Endothelial cell of umbilical vein (primary cell): ENCODE measurements around the gene CATSPERD. TPM values are rescaled to one million over a fixed set of nuclear protein-coding genes. Genes with fewer than 3 reads are reported as not detected.
A peak's percentile ranks its signal among the peaks of the same experiment; 100 is the strongest.

Source experiments
- BruUV-seq: library from RNA; stranded (reverse); fragments of 400-500 nt; replicated peaks from 2 replicates; lab custom pipeline; 2021; lab: Mats Ljungman, UMichigan
- CTCF ChIA-PET: fragments of 300-600, 350-600 bp; sonication (Branson Sonifier 250); formaldehyde crosslinking; loops from one replicate; lab custom pipeline; 2021; ENCODE audit warnings: antibody characterized with exemption, inconsistent platforms; lab: Charles Lee
- POLR2A ChIA-PET: fragments of 300-600, 350-600 bp; sonication (Branson Sonifier 250); formaldehyde crosslinking; loops from one replicate; lab custom pipeline; 2021; ENCODE audit warnings: antibody characterized with exemption, inconsistent platforms; lab: Charles Lee
- DNase-seq: peaks from one replicate; pipeline ENCODE4 v3.0.0-alpha.2; 2011; ENCODE audit warnings: low read depth, low spot score
- FAIRE-seq: peaks from 2 replicates; lab custom pipeline; 2011; peaks lifted over from hg19 to GRCh38; lab: Jason Lieb, UNC
- H2AFZ ChIP-seq: 2 replicates; pipeline ENCODE4 v1.6.0; 2012; ENCODE audit warnings: low read depth, low read length, control low read depth, inconsistent platforms
- H3K27ac ChIP-seq: 2 replicates; pipeline ENCODE4 v1.5.1; 2011; ENCODE audit warnings: low read depth, mild to moderate bottlenecking, control low read depth, low read length, moderate library complexity; ENCODE audit not compliant: insufficient read depth
- H3K27me3 ChIP-seq, 2 experiments: 2 replicates each; pipeline versions ENCODE4 v1.6.0 to v1.6.1; 2011; ENCODE audit warnings: low read length in 2 of 2, mixed read lengths in 1 of 2; ENCODE audit not compliant: control insufficient read depth in 2 of 2, insufficient read depth in 2 of 2
- H3K36me3 ChIP-seq, 2 experiments: 2 replicates in 1 of 2; 3 replicates in 1 of 2; pipeline ENCODE4 v1.5.1; 2011; ENCODE audit warnings: low read length in 2 of 2, mild to moderate bottlenecking in 1 of 2, moderate library complexity in 1 of 2; ENCODE audit not compliant: control insufficient read depth in 2 of 2, insufficient read depth in 2 of 2; ENCODE audit errors: extremely low read depth in 1 of 2
- H3K4me1 ChIP-seq: 3 replicates; pipeline ENCODE4 v1.5.1; 2011; ENCODE audit warnings: mild to moderate bottlenecking, low read length; ENCODE audit not compliant: control insufficient read depth, insufficient read depth; ENCODE audit errors: extremely low read depth
- H3K4me2 ChIP-seq: 2 replicates; pipeline ENCODE4 v1.6.1; 2011; ENCODE audit warnings: low read length, control low read depth, mixed read lengths; ENCODE audit not compliant: insufficient read depth
- H3K4me3 ChIP-seq, 3 experiments: fragments of 200-600 bp in 1 of 3; sonication (generic), shearing (Covaris generic) in 1 of 3; replicated peaks in 1 of 3; 2 replicates each; pipeline ENCODE4 v1.5.1; 2011 to 2016; ENCODE audit warnings: control low read depth in 3 of 3, low read length in 3 of 3, mild to moderate bottlenecking in 2 of 3, inconsistent platforms in 1 of 3, low read depth in 1 of 3, moderate library complexity in 1 of 3; ENCODE audit not compliant: insufficient read depth in 1 of 3
- H3K79me2 ChIP-seq: 2 replicates; pipeline ENCODE4 v1.6.0; 2012; ENCODE audit warnings: low read length, inconsistent platforms; ENCODE audit not compliant: control insufficient read depth, insufficient read depth
- H3K9ac ChIP-seq: replicated peaks from 2 replicates; pipeline ENCODE3; 2011; ENCODE audit warnings: low read length, control low read depth; ENCODE audit not compliant: insufficient read depth; ENCODE audit errors: extremely low read depth
- H3K9me1 ChIP-seq: replicated peaks from 3 replicates; pipeline ENCODE4 v1.6.0; 2011; ENCODE audit warnings: mild to moderate bottlenecking, low read length; ENCODE audit not compliant: control insufficient read depth, insufficient read depth; ENCODE audit errors: extremely low read depth
- H3K9me3 ChIP-seq: replicated peaks from 2 replicates; pipeline ENCODE4 v1.5.1; 2012; ENCODE audit warnings: low read length, inconsistent platforms; ENCODE audit not compliant: control insufficient read depth, insufficient read depth
- H4K20me1 ChIP-seq: replicated peaks from 2 replicates; pipeline ENCODE3; 2011; ENCODE audit warnings: mild to moderate bottlenecking, low read length; ENCODE audit not compliant: control insufficient read depth, insufficient read depth; ENCODE audit errors: extremely low read depth
- CTCF ChIP-seq, 2 donors: IDR thresholded peaks; 1 replicate in 1 of 2; 2 replicates in 1 of 2; pipeline ENCODE4 v1.5.1; 2011; ENCODE audit warnings: low read length in 2 of 2, mild to moderate bottlenecking in 2 of 2, moderate library complexity in 2 of 2, control low read depth in 1 of 2, inconsistent platforms in 1 of 2, low read depth in 1 of 2; ENCODE audit not compliant: insufficient read depth in 1 of 2; ENCODE audit errors: extremely low read depth in 1 of 2
- EZH2 ChIP-seq: IDR thresholded peaks from 2 replicates; pipeline ENCODE4 v1.6.1; 2012; ENCODE audit warnings: borderline replicate concordance, low read depth, mild to moderate bottlenecking, moderate library complexity, low read length, inconsistent platforms; ENCODE audit not compliant: severe bottlenecking
- FOS ChIP-seq: IDR thresholded peaks from 2 replicates; pipeline ENCODE4 v1.6.1; 2011; ENCODE audit warnings: mild to moderate bottlenecking, low read length, moderate library complexity, borderline replicate concordance; ENCODE audit not compliant: insufficient read depth
- GATA2 ChIP-seq: IDR thresholded peaks from 2 replicates; pipeline ENCODE4 v1.7.0; 2011; ENCODE audit warnings: low read depth, mild to moderate bottlenecking, moderate library complexity, mixed read lengths, low read length; ENCODE audit not compliant: insufficient read length, insufficient read depth
- JUN ChIP-seq: IDR thresholded peaks from 2 replicates; pipeline ENCODE4 v1.6.1; 2011; ENCODE audit warnings: borderline replicate concordance, low read depth; ENCODE audit not compliant: insufficient read length, insufficient read depth
- MAX ChIP-seq: IDR thresholded peaks from 2 replicates; pipeline ENCODE4 v1.6.1; 2011; ENCODE audit not compliant: insufficient read depth, insufficient read length
- MYC ChIP-seq: IDR thresholded peaks from one replicate; pipeline ENCODE4 v1.6.1; 2011; ENCODE audit warnings: mild to moderate bottlenecking, low read depth, low read length
- POLR2A ChIP-seq: IDR thresholded peaks from 2 replicates; pipeline ENCODE4 v1.6.1; 2012; ENCODE audit warnings: low read depth, mild to moderate bottlenecking, control low read depth, low read length
- POLR2AphosphoS5 ChIP-seq: IDR thresholded peaks from 2 replicates; pipeline ENCODE4 v1.6.1; 2012; ENCODE audit warnings: low read depth, mild to moderate bottlenecking, control low read depth, low read length, moderate library complexity; ENCODE audit not compliant: insufficient read depth
- dilution Hi-C: fragments of 300-500 bp; cut with MboI; formaldehyde crosslinking; loops from one replicate; pipeline ENCODE4 v1.15.0; 2019; ENCODE audit warnings: low sequenced_read_pairs; ENCODE audit not compliant: extremely low pct_ligation_motif_present
- intact Hi-C: fragments of 100-400 bp; cut with micrococcal nuclease; formaldehyde crosslinking; loops from one replicate; pipeline ENCODE4 v1.10.0; 2022
- polyA plus RNA-seq, 4 experiments: library from polyadenylated mRNA; depleted of rRNA in 3 of 4; stranded (reverse) in 3 of 4; unstranded in 1 of 4; fragments of >200 nt; gene quantifications; 2 replicates each; pipeline versions ENCODE4 v1.2.1 to v1.2.3, GENCODE V29; 2011 to 2012; ENCODE audit warnings: missing spikeins in 1 of 4
- total RNA-seq: library from RNA; stranded (reverse); gene quantifications from 2 replicates; pipeline ENCODE4 v1.2.3, GENCODE V29; 2021

The CATSPERD gene
- total and polyA plus RNA-seq, 2 donors (not counting 3 experiments of a cell fraction or from before 2014, with no cell fraction given) = not detected

GRCh38 chr19:5680084-5680436 lies 40.4 kb upstream of the CATSPERD start:
- H2AFZ ChIP-seq = peak overlapping the region; percentile 70
- intact Hi-C loops (loop anchor here (1.0 to 2.0 kb wide), 2 partner anchors 10 to 57 kb away; partner anchors contain the start of genes RPL36, SAFB and SAFB2), dilution Hi-C loops (no loop called here)
- TSS peak; percentile 85 for BruUV-seq
- ChIA-PET POLR2A (no interaction called here), CTCF (interaction anchor here (1.0 kb wide), 1 partner anchor 10 kb away, joined by 4 read pairs; the partner anchor contains the start of gene RPL36)
- peaks cover 9% of the 10 kb centered on the region for H3K79me2 ChIP-seq
- DNase-seq (no peak), FAIRE-seq (no peak)
- H3K4me1 ChIP-seq = peaks cover 10% of the 10 kb centered on the region
- peak overlapping the region; percentile 91 for H3K4me2 ChIP-seq
- TF ChIP-seq JUN = no peak
- peak overlapping the region; percentile 91 for H3K9ac ChIP-seq
- peak overlapping the region; percentile 65 to 91 (median 90) for H3K4me3 ChIP-seq
- H4K20me1 ChIP-seq = no peaks in the 10 kb centered on the region
- H3K9me3 ChIP-seq = no peaks in the 10 kb centered on the region
- H3K27ac ChIP-seq = peak overlapping the region; percentile 83
- no peaks in the 10 kb centered on the region for H3K9me1 ChIP-seq
- peaks cover 0 to 5% of the 10 kb centered on the region in 2 experiments for H3K36me3 ChIP-seq
- no peaks in the 10 kb centered on the region for H3K27me3 ChIP-seq

GRCh38 chr19:5680437-5681368 lies 39.7 kb upstream of the CATSPERD start, which contains the start of the genes HSD11B1L and MICOS13:
Gene HSD11B1L (plus strand): TSS chr19:5681027. CDS start chr19:5684833, 3,806 bp downstream.
Gene MICOS13 (minus strand): TSS chr19:5680516. CDS start chr19:5680486, 30 bp downstream.
- dilution Hi-C loops (no loop called here), intact Hi-C loops (loop anchor here (1.0 to 2.0 kb wide), 2 partner anchors 10 to 58 kb away; partner anchors contain the start of genes RPL36, SAFB and SAFB2)
- Histone ChIP-seq H3K79me2 (peaks cover 9% of the 10 kb centered on the region), H3K4me1 (peaks cover 10% of the 10 kb centered on the region), H3K9ac (peak within 1 kb of the TSS; percentile 91), H4K20me1 (no peaks in the 10 kb centered on the region), H3K27me3 (no peaks in the 10 kb centered on the region), H3K4me3 (peak within 1 kb of the TSS; percentile 65 to 91 (median 90)), H3K9me1 (no peaks in the 10 kb centered on the region), H3K4me2 (peak within 1 kb of the TSS; percentile 91), H3K36me3 (peaks cover 0 to 5% of the 10 kb centered on the region in 2 experiments), H2AFZ (peak within 1 kb of the TSS; percentile 82), H3K9me3 (no peaks in the 10 kb centered on the region), H3K27ac (peak within 1 kb of the TSS; percentile 83)
- peak; percentile 99 for FAIRE-seq
- peak; percentile 99 for DNase-seq
- TF ChIP-seq EZH2 = no peak
- TF ChIP-seq MYC = peak; percentile 24
- TF ChIP-seq POLR2A = peak; percentile 88
- no peak for TF ChIP-seq FOS
- TF ChIP-seq MAX = peak; percentile 98
- no peak for TF ChIP-seq JUN
- no peak for TF ChIP-seq GATA2
- peak; percentile 84 for TF ChIP-seq POLR2AphosphoS5
- TF ChIP-seq CTCF (IDR thresholded peaks at IDR 0.05; ENCODE audit: extremely low read depth in 1 of 2, insufficient read depth in 1 of 2, low read depth in 1 of 2, low read length in 2 of 2) = no peak
- BruUV-seq = no TSS peak
- ChIA-PET POLR2A (no interaction called here), CTCF (interaction anchor here (1.0 kb wide), 1 partner anchor 9 kb away, joined by 4 read pairs; the partner anchor contains the start of gene RPL36)
